Muscle layer of colon (tissue), 2 donors: ENCODE results near the gene COL25A1.

Experiments used
- H3K27ac ChIP-seq: one replicate; pipeline ENCODE4 v1.7.0; 2013; ENCODE audit warnings: low read depth, mild to moderate bottlenecking, low read length, moderate library complexity
- H3K27me3 ChIP-seq, 2 donors: one replicate each; pipeline ENCODE4 v1.7.0; 2013; ENCODE audit warnings: low read length in 2 of 2, mild to moderate bottlenecking in 2 of 2; ENCODE audit not compliant: insufficient read depth in 2 of 2, control insufficient read depth in 1 of 2
- H3K36me3 ChIP-seq: one replicate; pipeline ENCODE4 v1.7.0; 2013; ENCODE audit warnings: mild to moderate bottlenecking, low read length; ENCODE audit not compliant: insufficient read depth
- H3K4me1 ChIP-seq: one replicate; pipeline ENCODE4 v1.7.0; 2013; ENCODE audit warnings: mild to moderate bottlenecking, low read length; ENCODE audit not compliant: insufficient read depth
- H3K4me3 ChIP-seq, 2 donors: one replicate each; pipeline ENCODE4 v1.7.0; 2013; ENCODE audit warnings: low read length in 2 of 2, low read depth in 1 of 2, mild to moderate bottlenecking in 1 of 2, moderate library complexity in 1 of 2
- H3K9ac ChIP-seq: one replicate; pipeline ENCODE4 v1.7.0; 2013; ENCODE audit warnings: low read length
- H3K9me3 ChIP-seq: one replicate; pipeline ENCODE4 v1.7.0; 2013; ENCODE audit warnings: mild to moderate bottlenecking, low read length
- donor health status: abdominal sarcoma.
- donor health status: Adenocarcinoma of cecum.

Gene COL25A1

GRCh38 chr4:108965472-108966076 is 336.9 kb downstream of the COL25A1 start:
- no peak overlapping the region for H3K27ac ChIP-seq
- H3K4me1 ChIP-seq, result no peaks in the 10 kb centered on the region
- no peak overlapping the region for H3K4me3 ChIP-seq
- H3K27me3 ChIP-seq, result no peaks in the 10 kb centered on the region
- H3K9me3 ChIP-seq, result no peaks in the 10 kb centered on the region
- no peaks in the 10 kb centered on the region for H3K36me3 ChIP-seq
- H3K9ac ChIP-seq, result no peak overlapping the region

GRCh38 chr4:108965016-108965415 is 337.4 kb downstream of the COL25A1 start:
- no peaks in the 10 kb centered on the region for H3K36me3 ChIP-seq
- H3K4me3 ChIP-seq, result no peak overlapping the region
- no peaks in the 10 kb centered on the region for H3K4me1 ChIP-seq
- H3K9me3 ChIP-seq, result no peaks in the 10 kb centered on the region
- H3K27ac ChIP-seq, result no peak overlapping the region
- H3K9ac ChIP-seq, result no peak overlapping the region
- H3K27me3 ChIP-seq, result no peaks in the 10 kb centered on the region

- Histone ChIP-seq H3K4me1 (no peaks in the 10 kb centered on the region), H3K36me3 (no peaks in the 10 kb centered on the region), H3K27ac (no peak overlapping the region), H3K9ac (no peak overlapping the region), H3K9me3 (no peaks in the 10 kb centered on the region), H3K4me3 (no peak overlapping the region), H3K27me3 (no peaks in the 10 kb centered on the region)
Measured at GRCh38 chr4:108963910-108964309, 338.5 kb downstream of the COL25A1 start.

GRCh38 chr4:108959491-108959890 is 343.0 kb downstream of the COL25A1 start:
- Histone ChIP-seq H3K27ac (no peak overlapping the region), H3K4me3 (no peak overlapping the region), H3K9me3 (no peaks in the 10 kb centered on the region), H3K4me1 (no peaks in the 10 kb centered on the region), H3K27me3 (no peaks in the 10 kb centered on the region), H3K9ac (no peak overlapping the region), H3K36me3 (no peaks in the 10 kb centered on the region)

- no peaks in the 10 kb centered on the region for H3K36me3 ChIP-seq
- no peaks in the 10 kb centered on the region for H3K27me3 ChIP-seq
- H3K27ac ChIP-seq, result no peak overlapping the region
- no peak overlapping the region for H3K9ac ChIP-seq
- H3K4me3 ChIP-seq, result no peak overlapping the region
- H3K9me3 ChIP-seq, result no peaks in the 10 kb centered on the region
- H3K4me1 ChIP-seq, result no peaks in the 10 kb centered on the region
Measured at GRCh38 chr4:108954880-108955279, 347.6 kb downstream of the COL25A1 start.

GRCh38 chr4:108953941-108954340 is 348.5 kb downstream of the COL25A1 start:
- H3K27me3 ChIP-seq, result no peaks in the 10 kb centered on the region
- no peaks in the 10 kb centered on the region for H3K9me3 ChIP-seq
- no peak overlapping the region for H3K27ac ChIP-seq
- H3K4me1 ChIP-seq, result no peaks in the 10 kb centered on the region
- H3K9ac ChIP-seq, result no peak overlapping the region
- no peak overlapping the region for H3K4me3 ChIP-seq
- H3K36me3 ChIP-seq, result no peaks in the 10 kb centered on the region

- no peaks in the 10 kb centered on the region for H3K9me3 ChIP-seq
- no peaks in the 10 kb centered on the region for H3K27me3 ChIP-seq
- no peaks in the 10 kb centered on the region for H3K4me1 ChIP-seq
- no peaks in the 10 kb centered on the region for H3K36me3 ChIP-seq
- H3K9ac ChIP-seq, result no peak overlapping the region
- no peak overlapping the region for H3K4me3 ChIP-seq
- no peak overlapping the region for H3K27ac ChIP-seq
Measured at GRCh38 chr4:108950158-108950915, 352.1 kb downstream of the COL25A1 start.

GRCh38 chr4:108947526-108947925 is 354.9 kb downstream of the COL25A1 start:
- Histone ChIP-seq H3K36me3 (no peaks in the 10 kb centered on the region), H3K9ac (no peak overlapping the region), H3K4me1 (no peaks in the 10 kb centered on the region), H3K27ac (no peak overlapping the region), H3K27me3 (no peaks in the 10 kb centered on the region), H3K9me3 (no peaks in the 10 kb centered on the region), H3K4me3 (no peak overlapping the region)

- H3K36me3 ChIP-seq, result no peaks in the 10 kb centered on the region
- no peak overlapping the region for H3K9ac ChIP-seq
- no peaks in the 10 kb centered on the region for H3K27me3 ChIP-seq
- no peaks in the 10 kb centered on the region for H3K4me1 ChIP-seq
- no peaks in the 10 kb centered on the region for H3K9me3 ChIP-seq
- no peak overlapping the region for H3K4me3 ChIP-seq
- no peak overlapping the region for H3K27ac ChIP-seq
Measured at GRCh38 chr4:108946237-108946636, 356.2 kb downstream of the COL25A1 start.

- H3K27me3 ChIP-seq, result no peaks in the 10 kb centered on the region
Measured at GRCh38 chr4:108943976-108944591, 358.4 kb downstream of the COL25A1 start.

GRCh38 chr4:108943371-108943770 is 359.1 kb downstream of the COL25A1 start:
- no peaks in the 10 kb centered on the region for H3K4me1 ChIP-seq
- H3K36me3 ChIP-seq, result no peaks in the 10 kb centered on the region
- H3K9me3 ChIP-seq, result no peaks in the 10 kb centered on the region
- no peak overlapping the region for H3K4me3 ChIP-seq
- H3K9ac ChIP-seq, result no peak overlapping the region
- H3K27me3 ChIP-seq, result no peaks in the 10 kb centered on the region
- H3K27ac ChIP-seq, result no peak overlapping the region

More at GRCh38 chr4:108943976-108944591, 358.4 kb downstream of the COL25A1 start:
- no peaks in the 10 kb centered on the region for H3K9me3 ChIP-seq
- H3K4me1 ChIP-seq, result no peaks in the 10 kb centered on the region
- no peak overlapping the region for H3K9ac ChIP-seq
- no peak overlapping the region for H3K4me3 ChIP-seq
- no peak overlapping the region for H3K27ac ChIP-seq
- H3K36me3 ChIP-seq, result no peaks in the 10 kb centered on the region
